Epithelial cell of proximal tubule (primary cell): ENCODE data around the gene OPCML. TPM values are rescaled to one million over a fixed set of nuclear protein-coding genes. Genes with fewer than 3 reads are reported as not detected.
A peak's percentile ranks its signal among the peaks of the same experiment; 100 is the strongest.

Experiments
- DNase-seq: peaks from one replicate; pipeline ENCODE4 v3.0.0-alpha.2; 2011; ENCODE audit warnings: low read depth
- H3K4me3 ChIP-seq: 2 replicates; pipeline ENCODE4 v1.5.1; 2011; ENCODE audit warnings: low read depth, mild to moderate bottlenecking, low read length
- CTCF ChIP-seq: conservative IDR thresholded peaks from 2 replicates; pipeline ENCODE4 v1.5.1; 2012; ENCODE audit warnings: low read depth, mild to moderate bottlenecking, low read length
- total RNA-seq: library from RNA; depleted of rRNA; stranded (reverse); fragments of >200 nt; gene quantifications from 2 replicates; pipeline ENCODE4 v1.2.3, GENCODE V29; 2015

The OPCML gene
- total RNA-seq, 1 donor from 2014 or later = not detected

DNA sequence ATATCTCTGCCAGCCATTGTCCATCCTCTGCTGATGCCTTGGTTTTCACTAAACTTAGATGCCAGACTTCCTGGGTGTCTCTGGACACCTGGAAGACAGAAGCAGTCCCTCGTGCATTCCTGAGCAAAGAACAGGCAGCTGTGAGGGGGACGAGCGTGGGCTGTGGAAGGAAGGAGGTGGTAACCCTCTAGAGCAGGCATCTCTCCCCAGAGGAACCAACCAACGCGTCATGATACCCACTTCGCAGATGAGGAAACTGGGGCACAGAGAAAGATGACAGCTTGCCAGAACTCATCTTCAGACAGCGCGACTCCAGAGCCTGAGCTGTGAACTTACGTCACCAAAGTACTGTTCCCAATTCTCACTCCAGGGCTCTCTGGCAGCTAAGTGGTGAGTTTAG is 123.4 kb downstream of the OPCML start:
- DNase-seq = no peak
- H3K4me3 ChIP-seq = no peak overlapping the region
- TF ChIP-seq CTCF = no peak

DNA sequence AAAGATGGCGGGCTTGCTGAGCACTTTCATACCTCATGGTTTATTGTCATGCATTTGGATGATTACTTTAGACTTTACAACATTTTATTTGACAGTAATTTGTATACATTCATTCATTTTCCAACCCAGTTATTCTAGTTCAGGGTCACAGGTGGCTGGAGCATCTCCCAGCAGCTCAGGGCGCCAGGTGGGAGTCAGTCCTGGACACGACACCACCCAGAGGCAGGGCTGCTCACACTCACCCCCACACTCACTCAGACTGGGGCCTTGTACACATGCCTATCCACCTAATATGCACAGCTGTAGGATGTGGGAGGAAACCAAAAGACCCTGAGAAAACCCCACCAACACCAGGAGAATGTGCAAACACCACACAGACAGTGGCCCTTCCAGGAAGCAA is 123.9 kb downstream of the OPCML start:
- TF ChIP-seq CTCF = no peak

DNA sequence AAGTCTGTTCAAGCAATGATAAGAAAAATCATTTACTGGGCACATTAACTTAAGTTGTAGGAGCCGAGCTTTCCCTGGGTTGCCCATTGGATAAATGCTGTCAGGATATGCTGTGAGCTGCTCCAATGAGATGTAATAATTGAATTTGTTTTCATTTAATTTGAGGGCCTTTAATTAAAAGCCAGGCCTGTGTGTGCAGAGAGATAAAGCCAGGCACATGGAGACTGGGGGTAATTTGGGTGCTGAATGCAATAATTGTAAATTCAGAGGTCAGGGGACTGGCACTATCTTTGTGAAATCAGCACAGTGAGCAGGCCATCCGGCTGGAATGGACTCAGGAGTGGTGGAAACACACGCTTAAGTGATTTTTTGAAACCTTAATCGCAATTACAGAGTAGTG is 125.8 kb downstream of the OPCML start:
- no peak overlapping the region for H3K4me3 ChIP-seq
- no peak for TF ChIP-seq CTCF
- no peak for DNase-seq

More for the DNA sequence above, 123.9 kb downstream of the OPCML start:
- no peak overlapping the region for H3K4me3 ChIP-seq
- no peak for DNase-seq

DNA sequence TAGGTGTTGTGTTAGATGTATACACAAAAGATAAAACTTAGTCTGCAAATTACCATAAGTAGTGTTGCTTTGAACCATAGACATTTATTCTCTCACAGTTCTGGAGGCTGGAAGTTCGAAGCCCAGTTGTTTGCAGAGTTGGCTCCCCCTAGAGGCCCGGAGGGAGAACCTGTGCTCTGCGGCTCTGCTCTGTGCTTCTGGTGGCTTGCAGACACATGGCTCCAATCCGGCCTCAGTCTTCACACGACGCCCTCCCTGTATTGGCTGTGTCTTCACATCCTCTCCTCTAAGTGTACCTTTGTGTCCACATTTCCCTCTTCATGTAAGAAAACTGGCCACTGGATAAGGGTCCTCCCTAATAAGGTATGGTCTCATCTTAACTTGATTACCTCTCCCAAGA is 128.4 kb downstream of the OPCML start:
- no peak for DNase-seq

DNA sequence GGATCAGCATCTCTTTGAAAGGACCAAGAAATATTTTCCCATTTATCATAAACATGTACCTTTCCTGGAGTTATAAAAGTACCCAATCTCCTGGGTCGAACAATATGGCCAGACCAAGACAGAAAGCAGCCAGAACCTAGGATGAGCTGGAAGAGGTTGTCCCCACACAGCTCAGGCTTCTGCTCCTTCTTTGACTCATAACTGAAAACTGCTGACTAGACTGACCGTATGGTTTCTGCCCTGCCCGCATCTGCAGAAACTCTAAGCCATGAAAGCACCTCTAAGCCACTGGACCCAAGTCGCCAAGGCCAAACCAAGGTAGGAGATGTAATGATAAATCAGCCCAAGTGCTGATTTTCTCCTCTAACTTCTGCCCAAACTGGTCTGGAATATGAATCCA is 129.8 kb downstream of the OPCML start:
- H3K4me3 ChIP-seq = no peak overlapping the region
- DNase-seq = no peak
- TF ChIP-seq CTCF = no peak

More for the DNA sequence above, 128.4 kb downstream of the OPCML start:
- TF ChIP-seq CTCF = peak; percentile 25
- no peak overlapping the region for H3K4me3 ChIP-seq

- DNase-seq = no peak
- no peak for TF ChIP-seq CTCF
- H3K4me3 ChIP-seq = no peak overlapping the region
Measured at GRCh38 chr11:133399855-133400625, 132.3 kb downstream of the OPCML start.

GRCh38 chr11:133399294-133399693 is 133.0 kb downstream of the OPCML start:
- no peak overlapping the region for H3K4me3 ChIP-seq
- DNase-seq = no peak
- no peak for TF ChIP-seq CTCF
